ENCODE data around the gene SPINT2. TPM values are rescaled to one million over a fixed set of nuclear protein-coding genes. Genes with fewer than 3 reads are reported as not detected.
A peak's percentile ranks its signal among the peaks of the same experiment; 100 is the strongest.

SPINT2 gene
- total RNA-seq, 1 donor, result 2.2 TPM

GRCh38 chr19:38331728-38332127 is 67.4 kb downstream of the SPINT2 start:
- no peak for DNase-seq (ENCODE audit: insufficient read length, low spot score, missing footprints)
- no peak for TF ChIP-seq CTCF (IDR thresholded peaks at IDR 0.05; ENCODE audit: extremely low read depth, low read depth, low read length)
- Histone ChIP-seq H3K27me3 (ENCODE audit: insufficient read depth, low read length) (no peaks in the 10 kb centered on the region), H3K9me3 (ENCODE audit: low read depth, low read length) (no peaks in the 10 kb centered on the region), H3K27ac (ENCODE audit: low read depth, low read length) (no peak overlapping the region), H3K4me1 (ENCODE audit: insufficient read depth, low read length) (no peaks in the 10 kb centered on the region), H3K4me3 (ENCODE audit: insufficient read depth, low read length) (no peak overlapping the region), H2AFZ (ENCODE audit: low read length) (no peak overlapping the region), H3K4me2 (ENCODE audit: insufficient read depth, low read length) (no peak overlapping the region), H3K79me2 (ENCODE audit: insufficient read depth, low read length) (no peaks in the 10 kb centered on the region), H4K20me1 (ENCODE audit: insufficient read depth, low read length) (no peaks in the 10 kb centered on the region), H3K36me3 (ENCODE audit: insufficient read depth, low read length) (peaks cover 21% of the 10 kb centered on the region)

- H3K36me3 ChIP-seq (ENCODE audit: insufficient read depth, low read length), result peaks cover 6% of the 10 kb centered on the region
- no peak for TF ChIP-seq CTCF (IDR thresholded peaks at IDR 0.05; ENCODE audit: extremely low read depth, low read depth, low read length)
- no peak overlapping the region for H3K4me2 ChIP-seq (ENCODE audit: insufficient read depth, low read length)
- no peak for DNase-seq (ENCODE audit: insufficient read length, low spot score, missing footprints)
- no peak overlapping the region for H2AFZ ChIP-seq (ENCODE audit: low read length)
- no peaks in the 10 kb centered on the region for H4K20me1 ChIP-seq (ENCODE audit: insufficient read depth, low read length)
- H3K27ac ChIP-seq (ENCODE audit: low read depth, low read length), result no peak overlapping the region
- H3K4me1 ChIP-seq (ENCODE audit: insufficient read depth, low read length), result peaks cover 3% of the 10 kb centered on the region
- no peaks in the 10 kb centered on the region for H3K79me2 ChIP-seq (ENCODE audit: insufficient read depth, low read length)
- no peaks in the 10 kb centered on the region for H3K27me3 ChIP-seq (ENCODE audit: insufficient read depth, low read length)
- no peaks in the 10 kb centered on the region for H3K9me3 ChIP-seq (ENCODE audit: low read depth, low read length)
- H3K4me3 ChIP-seq (ENCODE audit: insufficient read depth, low read length), result no peak overlapping the region
Measured at GRCh38 chr19:38333245-38333644, 68.9 kb downstream of the SPINT2 start.

GRCh38 chr19:38335949-38336637 is 71.7 kb downstream of the SPINT2 start:
- TF ChIP-seq CTCF (IDR thresholded peaks at IDR 0.05; ENCODE audit: extremely low read depth, low read depth, low read length), result no peak
- Histone ChIP-seq H2AFZ (ENCODE audit: low read length) (peak overlapping the region; percentile 98), H3K9me3 (ENCODE audit: low read depth, low read length) (no peaks in the 10 kb centered on the region), H3K27me3 (ENCODE audit: insufficient read depth, low read length) (no peaks in the 10 kb centered on the region), H3K4me2 (ENCODE audit: insufficient read depth, low read length) (peak overlapping the region; percentile 99), H3K27ac (ENCODE audit: low read depth, low read length) (peak overlapping the region; percentile 32), H3K4me3 (ENCODE audit: insufficient read depth, low read length) (peak overlapping the region; percentile 91), H3K79me2 (ENCODE audit: insufficient read depth, low read length) (no peaks in the 10 kb centered on the region), H4K20me1 (ENCODE audit: insufficient read depth, low read length) (no peaks in the 10 kb centered on the region), H3K4me1 (ENCODE audit: insufficient read depth, low read length) (peaks cover 3% of the 10 kb centered on the region), H3K36me3 (ENCODE audit: insufficient read depth, low read length) (no peaks in the 10 kb centered on the region)
- DNase-seq (ENCODE audit: insufficient read length, low spot score, missing footprints), result peak; percentile 99

- Histone ChIP-seq H3K4me3 (ENCODE audit: insufficient read depth, low read length) (peak overlapping the region; percentile 91), H3K27me3 (ENCODE audit: insufficient read depth, low read length) (no peaks in the 10 kb centered on the region), H3K36me3 (ENCODE audit: insufficient read depth, low read length) (no peaks in the 10 kb centered on the region), H3K4me1 (ENCODE audit: insufficient read depth, low read length) (peaks cover 3% of the 10 kb centered on the region), H4K20me1 (ENCODE audit: insufficient read depth, low read length) (no peaks in the 10 kb centered on the region), H3K27ac (ENCODE audit: low read depth, low read length) (no peak overlapping the region), H3K4me2 (ENCODE audit: insufficient read depth, low read length) (peak overlapping the region; percentile 99), H3K9me3 (ENCODE audit: low read depth, low read length) (no peaks in the 10 kb centered on the region), H3K79me2 (ENCODE audit: insufficient read depth, low read length) (no peaks in the 10 kb centered on the region), H2AFZ (ENCODE audit: low read length) (peak overlapping the region; percentile 98)
- TF ChIP-seq CTCF (IDR thresholded peaks at IDR 0.05; ENCODE audit: extremely low read depth, low read depth, low read length), result no peak
- DNase-seq (ENCODE audit: insufficient read length, low spot score, missing footprints), result peak; percentile 93
Measured at GRCh38 chr19:38336638-38337359, 72.4 kb downstream of the SPINT2 start.

Measured in osteoblast (primary cell).